Smooth muscle cell (in vitro differentiated cells): Measurements from ENCODE around the gene INHBA. TPM values are rescaled to one million over a fixed set of nuclear protein-coding genes. Genes with fewer than 3 reads are reported as not detected.

Experiments used
- DNase-seq: peaks from one replicate; lab custom pipeline; 2025; ENCODE audit not compliant: unreplicated experiment; lab: John Stamatoyannopoulos, UW
- H2AFZ ChIP-seq: fragments of 200-600 bp; sonication (generic); 2 replicates; pipeline ENCODE4 v1.6.0; 2016; ENCODE audit warnings: antibody characterized with exemption, low read depth, mild to moderate bottlenecking
- H3F3A ChIP-seq: fragments of 200-600 bp; sonication (generic); 2 replicates; pipeline ENCODE4 v1.6.0; 2017; ENCODE audit warnings: antibody characterized with exemption, low read depth
- H3K27ac ChIP-seq: fragments of 200-600 bp; sonication (generic); 2 replicates; pipeline ENCODE4 v1.5.1; 2016; ENCODE audit warnings: low read depth, mild to moderate bottlenecking
- H3K27me3 ChIP-seq: fragments of 200-600 bp; sonication (generic); 2 replicates; pipeline ENCODE4 v1.6.1; 2016; ENCODE audit warnings: low read depth, mild to moderate bottlenecking
- H3K36me3 ChIP-seq: fragments of 200-600 bp; sonication (generic); 2 replicates; pipeline ENCODE4 v1.5.1; 2016; ENCODE audit warnings: low read depth
- H3K4me1 ChIP-seq: fragments of 200-600 bp; sonication (generic); 2 replicates; pipeline ENCODE4 v1.5.1; 2016; ENCODE audit warnings: low read depth
- H3K4me2 ChIP-seq: fragments of 200-600 bp; sonication (generic); 2 replicates; pipeline ENCODE4 v1.6.0; 2016; ENCODE audit warnings: mild to moderate bottlenecking
- H3K4me3 ChIP-seq: fragments of 200-600 bp; sonication (generic); 2 replicates; pipeline ENCODE4 v1.5.1; 2016; ENCODE audit warnings: mild to moderate bottlenecking
- H3K79me2 ChIP-seq: fragments of 200-600 bp; sonication (generic); 2 replicates; pipeline ENCODE4 v1.6.0; 2016; ENCODE audit warnings: low read depth, mild to moderate bottlenecking
- H3K9ac ChIP-seq: fragments of 200-600 bp; sonication (generic); 2 replicates; pipeline ENCODE4 v1.6.0; 2016; ENCODE audit warnings: low read depth
- H3K9me3 ChIP-seq: fragments of 200-600 bp; sonication (generic); replicated peaks from 2 replicates; pipeline ENCODE4 v1.5.1; 2016; ENCODE audit warnings: low read depth
- H4K20me1 ChIP-seq: fragments of 200-600 bp; sonication (generic); 2 replicates; pipeline ENCODE4 v1.6.0; 2016; ENCODE audit warnings: low read depth
- CTCF ChIP-seq: fragments of 200-600 bp; sonication (generic); IDR thresholded peaks from 2 replicates; pipeline ENCODE4 v1.5.1; 2017; ENCODE audit warnings: borderline replicate concordance, mild to moderate bottlenecking, antibody characterized with exemption; ENCODE audit not compliant: insufficient read depth, poor library complexity, severe bottlenecking
- WGBS: methylation state at CpG from one replicate; pipeline ENCODE4 v1.1.7; 2016; ENCODE audit warnings: low lambda C conversion rate; 5-methylcytosine and 5-hydroxymethylcytosine counted together
- polyA plus RNA-seq: library from polyadenylated mRNA; unstranded; fragments of >200 nt; fragmentation: Nextera tagmentation; extraction: Ambion mirVana; gene quantifications from 2 replicates; pipeline ENCODE4 v1.2.1, GENCODE V29; 2016
- total RNA-seq: library from RNA; depleted of rRNA; stranded (reverse); fragments of >200 nt; gene quantifications from 2 replicates; pipeline ENCODE4 v1.2.3, GENCODE V29; 2014

Gene INHBA
- total and polyA plus RNA-seq, 2 experiments from 2014 or later = 257 to 326 TPM

GRCh38 chr7:41699516-41699915 lies 3.4 kb downstream of the INHBA start:
- no peak for DNase-seq
- Histone ChIP-seq H3F3A (peaks cover 38% of the 10 kb centered on the region), H3K9me3 (no peaks in the 10 kb centered on the region), H3K27ac (peak overlapping the region; percentile 94), H3K4me1 (peaks cover 14% of the 10 kb centered on the region), H3K4me2 (peak overlapping the region; percentile 89), H3K4me3 (peak overlapping the region; percentile 55), H3K9ac (peak overlapping the region; percentile 85), H4K20me1 (peaks cover 72% of the 10 kb centered on the region), H2AFZ (no peak overlapping the region), H3K27me3 (no peaks in the 10 kb centered on the region), H3K36me3 (no peaks in the 10 kb centered on the region), H3K79me2 (peaks cover 82% of the 10 kb centered on the region)
- WGBS = 4% methylated on average over 12 of the region's 12 CpGs
- no peak for TF ChIP-seq CTCF

- no peak overlapping the region for H2AFZ ChIP-seq
These were observed 4.2 kb downstream of the INHBA start for GRCh38 chr7:41698726-41699125.

GRCh38 chr7:41698114-41698513 lies 4.8 kb downstream of the INHBA start:
- Histone ChIP-seq H4K20me1 (peaks cover 86% of the 10 kb centered on the region), H3F3A (peaks cover 38% of the 10 kb centered on the region), H3K27me3 (no peaks in the 10 kb centered on the region), H3K36me3 (peaks cover 3% of the 10 kb centered on the region), H2AFZ (no peak overlapping the region), H3K9ac (peak overlapping the region; percentile 85), H3K27ac (peak overlapping the region; percentile 94), H3K4me1 (peaks cover 23% of the 10 kb centered on the region), H3K4me2 (peak overlapping the region; percentile 89), H3K9me3 (no peaks in the 10 kb centered on the region), H3K79me2 (peaks cover 96% of the 10 kb centered on the region), H3K4me3 (peak overlapping the region; percentile 55)
- WGBS = 48% methylated on average over 3 of the region's 3 CpGs
- DNase-seq = no peak
- TF ChIP-seq CTCF = no peak

More at GRCh38 chr7:41698726-41699125, 4.2 kb downstream of the INHBA start:
- peaks cover 90% of the 10 kb centered on the region for H3K79me2 ChIP-seq
- H3K27ac ChIP-seq = peak overlapping the region; percentile 94
- peak overlapping the region; percentile 55 for H3K4me3 ChIP-seq
- H3K36me3 ChIP-seq = peaks cover 3% of the 10 kb centered on the region
- H3K4me1 ChIP-seq = peaks cover 18% of the 10 kb centered on the region
- no peak for TF ChIP-seq CTCF
- no peaks in the 10 kb centered on the region for H3K27me3 ChIP-seq
- WGBS = 10% methylated on average over 4 of the region's 4 CpGs
- H3K9ac ChIP-seq = peak overlapping the region; percentile 85
- H3F3A ChIP-seq = peaks cover 38% of the 10 kb centered on the region
- H3K4me2 ChIP-seq = peak overlapping the region; percentile 89
- no peaks in the 10 kb centered on the region for H3K9me3 ChIP-seq
- no peak for DNase-seq
- H4K20me1 ChIP-seq = peaks cover 80% of the 10 kb centered on the region

- TF ChIP-seq CTCF = peak; percentile 78
- H3K4me2 ChIP-seq = peak overlapping the region; percentile 89
- peak; percentile 36 for DNase-seq
- H3K9ac ChIP-seq = peak overlapping the region; percentile 85
- no peaks in the 10 kb centered on the region for H3K9me3 ChIP-seq
- H2AFZ ChIP-seq = peak overlapping the region; percentile 9
- peak overlapping the region; percentile 55 for H3K4me3 ChIP-seq
- peaks cover 3% of the 10 kb centered on the region for H3K36me3 ChIP-seq
- H3F3A ChIP-seq = peaks cover 33% of the 10 kb centered on the region
- H3K27ac ChIP-seq = peak overlapping the region; percentile 94
- H3K27me3 ChIP-seq = no peaks in the 10 kb centered on the region
- peaks cover 98% of the 10 kb centered on the region for H3K79me2 ChIP-seq
- peaks cover 23% of the 10 kb centered on the region for H3K4me1 ChIP-seq
- 10% methylated on average over 15 of the region's 15 CpGs for WGBS
- H4K20me1 ChIP-seq = peaks cover 89% of the 10 kb centered on the region
These were observed 6.5 kb downstream of the INHBA start for GRCh38 chr7:41696323-41696916.
